GM19467 (cell line): Measurements from ENCODE around the gene SHF.
"Not testable (repeated sequence)": the region's sequence is repeated elsewhere in the genome, so short reads cannot be mapped to it uniquely, and the experiment has no call there.

ENCODE experiments used
- ATAC-seq: cut with Tn5 transposase; IDR thresholded peaks from one replicate; pipeline ENCODE4 v1.9.1; 2021; ENCODE audit warnings: mild to moderate bottlenecking, moderate library complexity; ENCODE audit not compliant: unreplicated experiment

SHF gene, protein sequence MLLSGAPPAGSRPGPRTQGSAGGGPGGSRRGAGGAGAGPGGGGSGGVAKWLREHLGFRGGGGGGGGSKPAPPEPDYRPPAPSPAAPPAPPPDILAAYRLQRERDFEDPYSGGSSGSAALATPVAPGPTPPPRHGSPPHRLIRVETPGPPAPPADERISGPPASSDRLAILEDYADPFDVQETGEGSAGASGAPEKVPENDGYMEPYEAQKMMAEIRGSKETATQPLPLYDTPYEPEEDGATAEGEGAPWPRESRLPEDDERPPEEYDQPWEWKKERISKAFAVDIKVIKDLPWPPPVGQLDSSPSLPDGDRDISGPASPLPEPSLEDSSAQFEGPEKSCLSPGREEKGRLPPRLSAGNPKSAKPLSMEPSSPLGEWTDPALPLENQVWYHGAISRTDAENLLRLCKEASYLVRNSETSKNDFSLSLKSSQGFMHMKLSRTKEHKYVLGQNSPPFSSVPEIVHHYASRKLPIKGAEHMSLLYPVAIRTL

DNA sequence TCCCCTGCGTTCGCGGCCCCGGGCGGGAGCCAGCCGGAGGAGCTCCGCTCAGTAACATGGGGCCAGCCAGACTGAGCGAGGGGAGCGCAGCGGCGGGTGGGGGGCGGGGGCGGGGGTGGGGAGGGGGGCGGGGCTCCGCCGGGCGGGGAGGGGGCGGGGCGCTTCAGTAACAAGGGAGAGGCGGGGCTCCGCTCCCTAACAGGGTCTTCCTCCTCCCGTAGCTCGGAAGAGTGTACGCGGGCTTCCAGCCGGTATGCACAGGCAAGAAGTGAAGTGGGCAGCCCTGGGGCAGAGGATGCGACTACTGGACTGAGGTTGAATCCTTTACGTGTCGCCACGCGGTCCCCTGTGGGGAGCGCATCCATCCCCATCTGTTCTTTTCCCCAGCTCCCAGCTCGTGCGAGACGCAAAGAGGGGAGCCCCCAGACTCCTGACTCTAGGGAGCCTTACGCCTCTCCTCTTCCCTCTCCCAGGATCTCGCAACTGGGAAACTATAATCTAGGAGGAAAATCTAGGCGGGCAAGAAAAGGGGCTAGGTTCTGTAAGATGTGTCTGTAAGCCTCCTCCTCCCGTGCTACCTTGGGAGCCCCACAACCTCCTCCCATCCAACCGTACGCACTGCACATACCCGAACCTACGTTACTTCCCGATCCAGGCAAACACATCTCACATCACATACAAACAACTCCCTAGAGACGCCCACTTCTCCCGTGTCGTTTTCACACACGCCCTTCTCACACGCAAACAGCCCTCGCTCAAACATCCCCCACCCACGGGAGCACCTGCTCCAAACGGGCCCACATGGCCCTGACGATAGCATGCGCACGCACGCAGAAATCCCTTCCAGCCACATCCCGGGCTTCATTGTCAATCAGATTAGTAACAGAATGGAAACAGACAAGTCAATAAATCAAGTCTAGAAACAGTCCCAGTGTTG is at the start of gene SHF:
Gene SHF, minus strand, starts transcription at position 73 of the 937 bp plus-strand sequence. Its CDS starts 15 bp downstream, at position 58.
- ATAC-seq: no peak

DNA sequence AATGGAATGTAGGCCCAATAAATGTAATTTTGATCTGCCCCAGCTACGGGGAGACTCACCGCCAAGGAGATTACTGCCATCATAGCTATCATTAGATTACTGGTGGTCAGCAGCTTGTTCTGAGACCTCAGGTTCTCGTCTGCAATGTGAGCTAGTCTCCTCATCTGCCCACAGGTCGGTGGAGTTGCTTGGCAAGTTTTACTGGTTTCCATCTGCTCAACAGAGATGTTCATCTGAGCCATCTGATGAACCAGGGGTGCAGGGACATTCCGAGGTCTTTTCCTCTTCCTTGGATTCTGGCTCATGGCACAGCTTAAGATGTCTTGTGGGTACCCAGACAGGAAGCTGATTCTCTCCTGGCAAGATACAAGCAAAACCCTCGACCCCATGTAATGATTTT is 49.0 kb upstream of the SHF start:
- not testable (repeated sequence) for ATAC-seq

DNA sequence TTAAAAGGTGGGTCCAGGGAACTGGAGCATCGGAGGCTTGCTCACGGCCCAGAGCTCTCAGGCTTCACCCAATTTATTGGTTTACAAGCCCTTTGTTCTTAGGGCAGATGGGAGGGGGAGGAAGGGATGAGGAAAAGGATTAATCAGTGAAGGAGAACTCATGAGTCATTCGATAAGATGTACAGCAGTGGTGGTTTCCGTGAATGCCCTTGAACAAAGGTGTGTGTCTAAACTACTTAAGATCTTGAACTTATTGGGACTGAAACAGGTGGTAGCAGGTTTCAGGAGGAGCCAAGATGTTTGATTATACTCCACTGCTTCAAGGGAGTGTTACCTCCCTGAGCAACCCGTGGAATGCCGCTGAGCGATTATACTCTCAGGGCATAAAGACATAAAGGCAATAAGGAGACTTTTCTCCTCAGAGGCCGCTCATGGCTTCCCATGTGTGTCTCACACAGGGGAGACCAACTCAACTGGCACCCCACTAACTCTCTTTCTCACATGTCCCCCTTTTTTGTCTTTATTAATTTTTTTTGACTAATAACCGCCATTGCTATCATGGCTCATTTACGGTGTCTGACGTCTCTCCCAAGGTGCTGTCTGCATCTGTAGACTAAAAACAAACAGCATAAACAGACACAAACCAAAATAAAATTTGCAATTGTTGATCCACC is 46.9 kb upstream of the SHF start:
- ATAC-seq: no peak

DNA sequence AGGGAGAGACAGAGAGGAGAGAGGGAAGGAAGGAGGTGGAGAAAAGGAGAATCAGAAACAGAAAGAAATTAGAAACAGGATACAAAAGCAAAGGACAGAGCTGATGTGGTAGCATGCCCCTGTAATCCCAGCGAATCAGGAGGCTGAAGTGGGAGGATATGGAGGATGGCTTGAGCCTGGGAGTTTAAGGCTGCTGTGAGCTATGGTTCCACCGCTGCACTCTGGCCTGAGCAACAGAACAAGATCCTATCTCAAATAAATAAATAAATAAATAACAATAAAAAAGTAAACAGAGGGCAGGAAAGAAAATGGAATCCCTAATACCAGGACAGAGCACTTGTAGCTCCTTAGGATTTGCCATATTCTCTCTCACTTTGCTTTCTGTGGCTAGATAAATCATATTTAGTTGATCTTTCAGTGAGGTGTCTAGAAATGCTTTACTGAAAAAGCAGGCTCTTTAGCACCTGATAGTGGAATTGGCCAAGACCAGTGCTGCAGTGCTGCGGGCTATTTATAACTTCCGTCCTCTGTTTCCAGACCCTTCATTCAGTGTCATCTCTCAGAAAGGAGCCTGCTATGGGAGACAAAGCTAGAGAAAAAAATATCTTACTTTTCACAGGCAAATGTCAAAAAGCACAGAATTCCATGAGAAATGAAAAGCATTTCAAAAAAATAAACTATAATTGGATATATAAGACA is 44.2 kb upstream of the SHF start:
- ATAC-seq: no peak

DNA sequence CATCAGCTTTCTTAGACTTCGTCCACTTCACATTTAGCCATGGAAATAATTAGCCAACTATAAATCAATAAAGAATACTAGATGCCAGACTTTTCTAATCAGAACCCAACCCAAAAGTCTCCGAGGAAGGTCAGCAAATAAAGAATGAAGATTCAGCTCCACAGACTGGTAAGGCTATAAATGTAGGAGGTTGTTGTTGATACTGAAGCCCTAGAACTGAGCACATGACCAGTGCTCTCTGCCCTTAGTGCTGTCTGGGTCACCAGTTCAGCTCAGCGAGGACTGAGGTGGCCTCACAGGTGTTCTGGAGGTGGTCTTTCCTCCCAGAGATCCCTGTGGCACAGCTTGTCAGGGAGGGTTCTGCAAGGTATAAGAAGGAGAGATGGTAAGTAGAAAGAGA is 43.4 kb upstream of the SHF start:
- ATAC-seq: no peak

DNA sequence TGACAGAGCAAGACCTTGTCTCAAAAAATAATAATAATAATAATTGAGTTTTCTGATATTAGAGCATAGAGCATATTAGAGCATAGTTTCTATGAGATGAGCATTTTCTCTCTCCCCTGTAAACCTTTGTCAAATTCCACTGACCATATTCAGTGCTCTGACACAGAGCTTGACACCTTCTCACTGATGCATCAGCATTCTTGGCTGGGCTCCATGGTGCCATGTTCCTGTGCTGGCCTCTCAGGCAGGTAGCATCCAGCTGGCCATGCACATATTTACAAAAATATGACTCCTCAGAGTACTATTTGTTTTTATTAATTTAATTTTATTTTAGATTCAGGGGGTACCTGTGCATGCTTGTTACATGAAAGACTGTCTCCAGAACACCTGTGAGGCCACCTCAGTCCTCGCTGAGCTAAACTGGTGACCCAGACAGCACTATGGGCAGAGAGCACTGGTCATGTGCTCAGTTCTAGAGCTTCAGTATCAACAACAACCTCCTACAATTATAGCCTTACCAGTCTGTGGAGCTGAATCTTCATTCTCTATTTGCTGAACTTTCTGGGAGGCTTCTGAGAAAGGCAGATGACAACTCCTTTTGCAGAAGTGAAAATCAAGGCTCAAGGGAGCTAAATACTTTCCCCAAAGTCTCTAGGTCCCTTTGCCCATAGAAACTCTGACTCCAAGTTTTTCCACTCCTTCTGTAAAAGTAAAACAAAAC is 42.6 kb upstream of the SHF start:
- ATAC-seq: no peak

DNA sequence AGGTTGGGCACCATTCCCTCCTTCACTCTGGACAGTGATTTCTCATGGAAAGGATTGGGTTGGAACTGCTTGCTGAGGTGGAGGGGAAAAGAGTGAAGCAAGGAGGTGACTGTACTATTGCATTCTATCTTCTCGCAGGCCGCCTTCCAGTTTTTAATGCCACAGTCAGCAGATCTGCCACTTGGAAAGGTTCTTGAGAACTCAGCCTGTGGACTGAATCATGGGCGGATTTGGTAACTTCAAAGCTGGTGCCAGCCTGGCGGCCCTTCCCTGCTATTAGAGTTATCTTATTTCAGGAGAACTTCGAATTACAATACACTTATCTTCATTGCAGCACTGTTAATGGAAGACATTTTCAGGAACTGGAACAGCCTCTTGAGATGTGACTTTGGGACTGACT is 41.2 kb upstream of the SHF start:
- no peak for ATAC-seq

DNA sequence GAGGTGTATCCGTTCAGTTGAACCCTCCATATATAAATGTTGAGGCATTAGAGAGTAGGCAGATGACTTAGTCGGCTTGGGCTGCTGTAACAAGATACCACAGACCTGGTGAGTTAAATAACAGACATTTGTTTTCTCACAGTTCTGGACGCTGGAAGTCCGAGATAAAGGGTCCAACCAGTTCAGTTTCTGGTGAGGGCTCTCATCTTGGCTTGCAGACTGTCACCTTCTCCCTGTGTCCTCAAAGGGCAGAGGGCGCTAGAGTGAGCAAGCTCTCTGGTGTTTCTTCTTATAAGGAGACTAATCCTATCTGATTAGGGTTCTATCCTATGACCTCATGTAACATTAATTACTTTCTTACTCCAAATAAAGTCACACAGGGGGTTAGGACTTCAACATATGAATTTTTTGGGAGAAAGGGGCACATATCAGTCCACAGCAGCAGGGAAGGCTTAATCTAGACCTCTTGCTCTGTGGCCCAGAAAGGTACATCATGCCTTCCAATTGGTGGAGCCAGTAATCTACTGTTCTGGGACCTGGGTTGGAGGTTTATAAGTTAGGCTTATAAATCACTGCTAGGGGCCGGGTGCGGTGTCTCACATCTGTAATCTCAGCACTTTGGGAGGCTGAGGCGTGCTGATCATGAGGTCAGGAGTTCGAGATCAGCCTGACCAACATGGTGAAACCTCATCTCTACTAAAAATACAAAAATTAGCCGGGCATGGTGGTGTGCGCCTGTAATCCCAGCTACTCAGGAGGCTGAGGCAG is 37.9 kb upstream of the SHF start:
- ATAC-seq: no peak

DNA sequence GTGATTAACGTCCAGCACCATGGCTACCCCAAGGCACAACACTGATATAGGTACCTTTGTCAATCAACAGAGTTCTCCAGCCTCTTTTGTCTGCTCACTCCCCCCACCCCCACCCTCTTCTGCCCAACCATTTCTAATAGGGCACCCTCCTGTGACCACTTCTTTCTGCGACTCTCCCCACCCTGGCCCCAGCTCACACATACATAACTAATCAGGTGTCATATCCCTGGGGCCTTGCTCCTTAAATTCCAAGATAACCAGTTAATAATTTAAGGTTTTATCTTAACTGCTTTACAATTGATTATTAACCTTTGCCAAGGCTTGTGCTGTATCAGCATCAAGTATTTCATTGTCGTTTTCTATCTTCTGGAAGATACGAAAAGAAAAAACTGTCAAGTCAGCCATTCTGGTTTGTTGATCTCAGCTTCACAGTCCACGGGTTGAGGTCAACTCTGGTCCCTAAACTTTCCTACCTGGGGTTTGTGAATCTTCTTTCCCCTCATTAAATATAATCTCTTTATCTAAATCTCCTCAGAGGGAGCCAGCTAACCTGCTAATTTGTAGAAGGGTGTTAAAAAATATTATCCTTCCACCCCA is 37.0 kb upstream of the SHF start:
- ATAC-seq: no peak

DNA sequence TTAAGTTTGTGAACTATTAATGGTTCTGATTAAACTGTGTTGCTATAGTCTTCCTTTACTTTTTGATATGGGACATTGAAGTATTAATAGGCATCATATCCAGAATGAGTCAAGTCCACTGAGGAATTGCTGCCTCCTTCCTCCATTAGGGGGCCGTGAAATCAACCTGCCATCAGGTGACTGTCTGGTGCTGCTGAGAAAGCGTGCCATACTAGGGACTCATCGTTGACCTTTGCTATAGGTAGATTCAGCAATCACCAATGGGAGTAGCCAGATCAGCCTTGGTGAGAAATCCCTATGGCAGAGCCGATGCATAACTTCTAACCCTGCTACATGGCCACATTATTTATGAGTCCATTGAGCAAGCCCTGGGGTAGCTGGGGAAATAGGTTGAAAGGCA is 34.2 kb upstream of the SHF start:
- no peak for ATAC-seq

DNA sequence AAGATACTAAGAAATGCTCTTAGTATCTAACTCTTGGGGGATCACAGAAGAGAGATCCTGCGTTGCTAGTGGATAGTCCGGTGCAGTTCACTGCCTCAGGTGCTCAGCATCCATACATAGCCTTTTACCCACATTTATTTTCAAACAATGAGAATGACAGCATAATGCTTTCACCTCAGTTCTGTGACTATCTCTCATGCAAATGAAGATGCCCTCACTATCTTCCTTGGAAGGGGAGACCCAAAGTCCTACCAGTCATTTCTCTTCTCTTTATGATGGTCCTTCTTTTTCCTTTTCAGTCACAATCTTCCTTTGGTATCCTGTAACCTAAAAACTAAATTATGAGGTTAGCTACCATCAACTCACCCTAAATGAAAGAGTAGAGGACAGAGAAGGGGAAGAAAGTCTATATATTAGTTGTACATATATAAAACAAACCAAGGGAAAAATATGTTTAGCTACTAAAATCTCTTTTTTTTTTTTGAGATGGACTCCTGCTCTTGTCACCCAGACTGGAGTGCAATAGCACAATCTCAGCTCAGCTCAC is 33.4 kb upstream of the SHF start:
- ATAC-seq: no peak

DNA sequence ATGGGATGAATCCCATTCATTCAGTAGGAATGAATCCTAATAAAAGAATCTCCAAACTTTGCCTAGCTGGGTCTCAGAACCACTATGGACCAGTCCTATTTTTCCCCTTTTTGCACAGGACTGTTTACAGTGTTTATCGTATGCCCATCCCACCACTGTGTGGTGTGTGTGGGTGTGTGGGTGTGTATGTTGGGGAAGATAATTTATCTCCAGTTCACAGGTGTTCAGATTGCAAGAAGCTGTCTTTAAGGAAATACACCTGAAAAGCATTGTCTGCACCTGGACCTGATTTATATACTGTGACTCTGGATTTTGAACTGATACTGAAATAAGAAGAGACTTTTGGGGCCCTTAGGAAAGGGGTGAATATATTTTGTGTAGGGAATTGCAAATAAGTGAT is 24.7 kb upstream of the SHF start:
- ATAC-seq: no peak

DNA sequence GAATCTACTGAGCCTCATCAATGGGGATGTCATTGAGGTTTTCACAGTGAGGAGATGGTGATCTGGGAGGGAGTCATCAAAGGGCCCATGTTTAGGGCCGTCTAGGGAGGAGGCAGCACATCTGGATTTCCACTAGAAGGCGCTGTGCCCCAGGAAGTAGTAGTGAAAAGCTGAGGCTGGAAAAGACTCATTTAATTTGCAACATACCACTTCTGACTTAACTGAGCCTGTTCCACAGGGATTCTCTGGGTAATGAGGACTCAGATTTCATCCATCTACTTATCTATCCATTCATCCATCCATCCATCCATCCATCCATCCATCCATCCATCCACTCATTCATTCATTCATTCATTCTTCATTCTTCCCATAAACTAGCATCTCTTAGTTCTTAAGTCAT is 17.4 kb upstream of the SHF start:
- ATAC-seq: no peak

DNA sequence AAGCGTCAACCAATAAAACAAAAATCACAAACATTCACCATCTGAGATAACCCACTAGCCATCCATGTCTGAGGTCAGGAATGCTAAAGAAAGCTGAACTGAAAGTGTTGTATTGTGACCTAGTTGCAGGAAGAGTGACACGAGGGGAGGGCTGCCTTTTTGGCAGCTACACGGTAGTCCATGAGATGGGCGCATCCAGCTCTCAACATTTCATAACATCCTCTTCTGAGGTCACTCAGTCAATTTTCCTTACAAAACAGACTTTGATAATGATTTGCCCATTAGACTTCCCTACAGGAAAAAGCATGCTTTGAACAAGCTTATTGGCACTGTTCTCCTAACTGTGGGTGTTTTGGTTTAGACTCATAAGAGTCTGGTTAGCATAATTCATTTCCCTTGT is 15.4 kb upstream of the SHF start:
- no peak for ATAC-seq

DNA sequence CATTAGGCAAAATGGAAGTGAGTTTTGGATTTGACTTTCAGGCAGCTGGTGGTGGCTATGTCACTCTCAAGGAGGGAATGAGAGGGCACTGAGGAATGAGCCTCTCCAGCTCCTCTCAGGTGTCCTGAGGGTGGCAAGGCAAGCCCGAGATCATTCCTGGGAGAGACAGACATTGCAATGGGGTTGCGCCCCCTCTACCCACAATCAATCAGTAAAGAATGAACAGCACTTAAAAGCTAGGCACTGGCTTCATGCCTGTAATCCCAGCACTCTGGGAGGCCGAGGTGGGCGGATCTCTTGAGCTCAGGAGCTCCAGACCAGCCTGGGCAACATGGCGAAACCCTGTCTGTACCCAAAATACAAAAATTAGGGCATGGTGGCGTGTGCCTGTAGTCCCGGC is 14.1 kb upstream of the SHF start:
- no peak for ATAC-seq

DNA sequence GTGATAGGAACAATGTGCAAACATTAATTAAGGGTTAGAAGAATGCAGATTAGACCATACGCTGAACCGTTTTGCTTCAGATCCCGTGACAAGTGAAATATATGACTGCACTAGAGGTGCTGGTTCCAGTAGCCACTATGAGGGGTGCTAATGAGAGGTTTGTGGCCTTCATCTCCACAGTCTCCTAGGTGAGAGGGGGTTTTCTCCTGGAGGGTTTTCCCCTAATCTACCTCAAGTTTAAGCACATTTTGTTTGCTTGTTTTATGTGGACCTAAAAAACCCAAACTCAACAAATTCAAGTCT is 13.7 kb upstream of the SHF start:
- ATAC-seq: no peak

DNA sequence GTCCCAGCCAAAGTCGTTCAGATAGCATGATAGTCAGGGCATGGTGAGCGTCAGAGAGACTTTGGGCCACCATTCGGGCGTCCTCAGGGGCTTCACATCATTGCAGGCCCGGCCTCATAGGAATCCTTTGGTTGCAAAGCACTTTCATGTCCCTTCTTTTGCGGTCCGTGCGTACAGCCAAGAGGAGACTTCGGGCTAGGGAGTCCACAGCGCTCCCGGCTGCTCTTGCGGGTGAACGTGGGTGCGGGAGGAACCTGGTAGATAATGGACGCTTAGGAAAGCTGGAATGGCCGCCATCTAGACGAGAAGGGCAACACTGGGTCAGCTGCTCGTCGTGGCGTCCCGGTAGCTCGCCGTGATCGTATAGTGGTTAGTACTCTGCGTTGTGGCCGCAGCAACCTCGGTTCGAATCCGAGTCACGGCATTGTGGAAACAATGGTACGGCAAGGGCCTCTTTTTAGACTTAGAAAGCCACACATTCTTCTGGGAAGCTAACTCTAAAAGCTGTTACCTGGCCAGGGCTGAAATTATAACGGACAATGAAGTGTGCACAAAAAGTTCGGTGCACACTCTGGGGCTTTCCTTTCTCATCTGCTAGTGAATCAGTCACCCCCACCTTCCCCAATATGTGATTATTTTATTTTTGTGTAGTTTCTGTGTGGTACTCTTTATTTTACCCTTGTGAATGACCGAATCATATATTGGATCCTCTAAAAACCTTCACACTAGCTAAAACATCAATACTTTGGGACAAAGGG is 13.2 kb upstream of the SHF start:
- no peak for ATAC-seq
